Effector memory CD4-positive, alpha-beta T cell (primary cell): Measurements from ENCODE around the gene SERHL2.

Experiments
- DNase-seq, 3 donors: peaks; one replicate each; pipeline ENCODE4 v3.0.0-alpha.2; 2020
- H3K27ac ChIP-seq: 2 replicates; pipeline ENCODE4 v1.7.0; 2013; ENCODE audit warnings: mild to moderate bottlenecking, low read length, moderate library complexity; ENCODE audit not compliant: insufficient read depth, poor library complexity, severe bottlenecking
- H3K27me3 ChIP-seq: replicated peaks from 2 replicates; pipeline ENCODE4 v1.7.0; 2013; ENCODE audit warnings: mild to moderate bottlenecking, low read length; ENCODE audit not compliant: insufficient read depth, control insufficient read depth, poor library complexity, severe bottlenecking
- H3K36me3 ChIP-seq: 2 replicates; pipeline ENCODE4 v1.7.0; 2013; ENCODE audit warnings: mild to moderate bottlenecking, low read length, moderate library complexity; ENCODE audit not compliant: control insufficient read depth, insufficient read depth
- H3K4me1 ChIP-seq: 2 replicates; pipeline ENCODE4 v1.7.0; 2013; ENCODE audit warnings: low read length, mild to moderate bottlenecking; ENCODE audit not compliant: control insufficient read depth, insufficient read depth, poor library complexity, severe bottlenecking
- H3K4me3 ChIP-seq: 2 replicates; pipeline ENCODE4 v1.7.0; 2013; ENCODE audit warnings: low read length, low read depth, mild to moderate bottlenecking; ENCODE audit not compliant: insufficient read depth, poor library complexity, severe bottlenecking
- H3K9me3 ChIP-seq: 2 replicates; pipeline ENCODE4 v1.7.0; 2013; ENCODE audit warnings: mild to moderate bottlenecking, low read length, moderate library complexity; ENCODE audit not compliant: control insufficient read depth

SERHL2 gene

GRCh38 chr22:42581762-42582716 lies 28.3 kb downstream of the SERHL2 start:
- H3K4me3 ChIP-seq, result peak overlapping the region; percentile 73
- peaks cover 5% of the 10 kb centered on the region for H3K4me1 ChIP-seq
- H3K27me3 ChIP-seq, result no peaks in the 10 kb centered on the region
- DNase-seq, result peak; percentile 66 to 73 (median 70)
- no peaks in the 10 kb centered on the region for H3K9me3 ChIP-seq
- peaks cover 44% of the 10 kb centered on the region for H3K36me3 ChIP-seq
- peak overlapping the region; percentile 57 for H3K27ac ChIP-seq

DNA sequence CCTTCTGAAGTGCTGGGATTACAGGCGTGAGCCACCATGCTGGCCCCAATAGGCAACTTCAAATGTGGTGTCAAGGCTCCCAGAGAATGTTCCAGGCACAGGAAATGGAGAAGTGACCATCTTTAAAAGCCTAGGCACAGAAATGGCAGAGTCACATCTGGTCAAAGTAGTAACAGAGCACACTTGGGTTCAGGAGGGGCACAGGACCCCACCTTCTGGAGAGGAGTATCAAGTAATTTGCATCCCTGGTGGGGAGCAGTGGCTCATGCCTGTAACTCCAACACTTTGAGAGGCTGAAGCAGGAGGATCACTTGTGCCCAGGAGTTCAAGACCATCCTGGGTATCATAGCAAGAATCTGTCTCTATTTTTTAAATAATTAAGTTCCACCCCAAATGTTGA lies 29.2 kb downstream of the SERHL2 start:
- Histone ChIP-seq H3K4me3 (no peak overlapping the region), H3K27me3 (no peaks in the 10 kb centered on the region), H3K4me1 (peaks cover 5% of the 10 kb centered on the region), H3K9me3 (no peaks in the 10 kb centered on the region), H3K27ac (no peak overlapping the region), H3K36me3 (peaks cover 49% of the 10 kb centered on the region)
- DNase-seq, result no peak

- DNase-seq, result no peak
- H3K9me3 ChIP-seq, result no peaks in the 10 kb centered on the region
- H3K4me1 ChIP-seq, result peaks cover 5% of the 10 kb centered on the region
- no peak overlapping the region for H3K27ac ChIP-seq
- no peak overlapping the region for H3K4me3 ChIP-seq
- no peaks in the 10 kb centered on the region for H3K27me3 ChIP-seq
- H3K36me3 ChIP-seq, result peaks cover 50% of the 10 kb centered on the region
Observed at GRCh38 chr22:42584364-42584940, 30.7 kb downstream of the SERHL2 start.

- peaks cover 5% of the 10 kb centered on the region for H3K4me1 ChIP-seq
- no peak overlapping the region for H3K27ac ChIP-seq
- H3K27me3 ChIP-seq, result no peaks in the 10 kb centered on the region
- H3K4me3 ChIP-seq, result no peak overlapping the region
- no peaks in the 10 kb centered on the region for H3K9me3 ChIP-seq
- H3K36me3 ChIP-seq, result peaks cover 56% of the 10 kb centered on the region
- DNase-seq, result no peak
Observed at GRCh38 chr22:42585096-42585495, 31.3 kb downstream of the SERHL2 start.

- DNase-seq, result no peak
- no peak overlapping the region for H3K4me3 ChIP-seq
- H3K36me3 ChIP-seq, result peaks cover 66% of the 10 kb centered on the region
- H3K4me1 ChIP-seq, result peaks cover 5% of the 10 kb centered on the region
- no peaks in the 10 kb centered on the region for H3K9me3 ChIP-seq
- no peaks in the 10 kb centered on the region for H3K27me3 ChIP-seq
- no peak overlapping the region for H3K27ac ChIP-seq
Observed at GRCh38 chr22:42586381-42586780, 32.6 kb downstream of the SERHL2 start.

DNA sequence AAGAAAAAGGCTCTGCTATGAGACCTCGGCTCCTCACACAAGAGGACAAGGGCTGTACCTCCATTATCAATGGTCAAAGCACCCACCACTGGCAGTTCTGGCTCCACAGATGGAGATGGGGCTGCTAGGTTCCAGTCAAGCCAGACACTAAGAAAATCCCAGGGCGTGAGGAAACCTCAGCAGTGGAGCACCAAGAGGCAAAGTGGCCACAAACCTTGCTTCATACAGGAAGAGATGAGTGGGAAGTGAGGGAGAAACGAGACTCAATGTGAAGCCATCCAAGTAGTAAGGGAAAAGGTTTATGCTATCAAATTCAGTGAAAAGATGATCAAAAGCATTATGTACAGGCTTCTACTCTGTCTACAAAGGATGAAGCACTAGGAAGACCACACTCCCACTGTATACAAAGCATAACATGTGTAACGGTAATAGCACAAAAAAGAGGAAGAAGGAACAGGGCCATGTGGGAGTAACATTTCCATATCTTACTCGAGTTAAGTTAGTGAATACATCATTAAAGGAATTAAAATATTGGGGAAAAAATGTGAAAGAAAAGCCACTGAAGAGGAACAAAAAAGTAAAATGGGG lies 33.9 kb downstream of the SERHL2 start:
- Histone ChIP-seq H3K27ac (no peak overlapping the region), H3K9me3 (no peaks in the 10 kb centered on the region), H3K4me3 (no peak overlapping the region), H3K4me1 (no peaks in the 10 kb centered on the region), H3K27me3 (no peaks in the 10 kb centered on the region), H3K36me3 (peaks cover 79% of the 10 kb centered on the region)
- no peak for DNase-seq

DNA sequence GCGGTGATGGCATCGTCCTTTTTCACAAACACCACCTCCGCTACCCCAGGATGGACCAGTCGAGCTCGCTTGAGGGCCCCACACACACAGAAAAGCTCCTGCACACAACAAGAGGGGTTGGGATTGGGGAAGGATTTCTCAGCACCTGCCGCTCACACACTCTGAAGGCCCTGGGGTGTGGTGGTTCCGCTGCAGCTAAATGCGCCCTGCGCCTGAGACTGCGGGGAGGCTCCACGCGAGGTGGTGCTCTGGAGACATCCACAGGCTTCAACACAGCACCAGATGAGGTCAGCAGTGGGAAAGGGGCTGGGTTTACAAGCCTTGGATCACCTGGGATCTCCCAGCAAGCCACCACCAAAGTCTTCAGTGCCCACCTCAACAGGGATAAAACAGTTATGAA lies 38.2 kb downstream of the SERHL2 start:
- no peak for DNase-seq
- H3K4me3 ChIP-seq, result no peak overlapping the region
- no peaks in the 10 kb centered on the region for H3K9me3 ChIP-seq

DNA sequence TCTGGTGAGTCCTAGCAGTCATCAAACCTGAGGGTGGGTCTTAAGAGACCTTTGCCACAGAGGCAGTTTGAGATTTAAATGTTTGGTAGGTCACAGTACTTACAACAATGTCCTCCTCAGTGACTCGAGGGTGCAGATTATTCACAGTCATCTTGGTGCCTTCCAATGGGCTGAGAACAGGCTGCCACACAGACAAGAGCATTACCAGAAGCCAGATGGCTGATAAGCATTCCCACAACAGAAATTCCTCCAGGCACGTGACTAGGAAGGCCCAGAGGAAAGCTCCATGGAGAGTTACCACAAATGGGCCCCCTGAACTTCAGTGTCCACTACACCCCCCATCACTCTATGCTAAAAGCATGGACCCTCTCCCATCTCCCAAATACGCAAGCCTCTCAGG lies 41.7 kb downstream of the SERHL2 start:
- DNase-seq, result no peak
- peaks cover 90% of the 10 kb centered on the region for H3K36me3 ChIP-seq
- no peaks in the 10 kb centered on the region for H3K4me1 ChIP-seq
- no peaks in the 10 kb centered on the region for H3K9me3 ChIP-seq
- no peak overlapping the region for H3K27ac ChIP-seq
- no peak overlapping the region for H3K4me3 ChIP-seq
- H3K27me3 ChIP-seq, result no peaks in the 10 kb centered on the region

More for the DNA sequence above, 38.2 kb downstream of the SERHL2 start:
- Histone ChIP-seq H3K4me1 (no peaks in the 10 kb centered on the region), H3K36me3 (peaks cover 85% of the 10 kb centered on the region), H3K27ac (no peak overlapping the region), H3K27me3 (no peaks in the 10 kb centered on the region)

DNA sequence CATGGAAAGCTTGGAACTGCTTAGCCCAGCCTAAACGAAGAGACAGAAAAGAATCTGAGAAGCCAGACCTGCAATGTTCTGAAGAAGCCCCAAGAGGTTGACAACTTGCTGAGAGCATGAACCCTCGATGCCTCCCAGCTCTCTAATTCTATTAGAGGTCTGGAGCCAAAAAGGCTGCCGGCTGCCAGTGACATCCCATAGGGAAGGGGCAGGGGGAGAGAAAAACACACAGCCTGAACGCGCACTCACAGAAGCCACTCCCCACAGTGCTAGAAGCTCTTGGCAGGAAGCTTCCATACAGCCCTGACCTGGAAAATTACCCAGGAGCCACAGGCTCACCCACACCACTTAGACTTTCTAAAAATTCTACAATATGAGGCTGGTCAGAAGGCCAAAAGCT lies 42.6 kb downstream of the SERHL2 start:
- DNase-seq, result no peak
- Histone ChIP-seq H3K4me1 (no peaks in the 10 kb centered on the region), H3K27me3 (no peaks in the 10 kb centered on the region), H3K27ac (no peak overlapping the region), H3K4me3 (no peak overlapping the region), H3K36me3 (peaks cover 90% of the 10 kb centered on the region), H3K9me3 (no peaks in the 10 kb centered on the region)
